Measurements from ENCODE around the gene NTRK3. TPM values are rescaled to one million over a fixed set of nuclear protein-coding genes. Genes with fewer than 3 reads are reported as not detected.

NTRK3 gene
- total RNA-seq, 1 donor from 2014 or later, result 6.4 TPM

DNA sequence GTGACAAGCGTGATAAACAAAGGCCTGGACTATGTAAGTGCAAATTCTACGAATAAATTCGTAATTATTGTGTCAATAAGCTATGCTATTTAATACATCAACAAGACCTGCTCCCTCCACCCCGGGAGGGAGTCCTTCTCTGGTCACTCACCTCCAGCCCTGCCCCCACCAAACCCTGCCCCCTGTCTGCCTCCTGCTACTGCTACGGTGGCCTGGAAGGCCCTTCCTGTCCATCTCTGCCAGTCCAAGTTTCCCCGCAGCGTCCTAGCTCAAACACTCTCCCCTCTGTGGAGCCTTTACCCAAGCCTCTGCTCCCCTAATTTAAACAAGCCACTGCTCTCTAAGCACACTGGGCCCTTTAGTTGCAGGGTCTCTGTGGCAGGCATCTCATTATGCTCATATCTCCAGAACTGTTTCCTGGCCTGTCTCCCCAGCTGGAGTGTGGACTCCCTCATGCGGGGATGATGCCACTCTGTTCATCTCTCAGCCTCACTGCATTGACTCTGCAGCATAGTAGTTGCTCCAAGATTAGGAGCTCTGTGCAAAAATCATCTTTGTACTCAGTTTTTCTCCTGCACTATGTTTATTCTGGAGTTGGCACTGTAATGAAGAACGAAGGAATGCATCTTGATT, 241.2 kb downstream of the NTRK3 start:
- no peaks in the 10 kb centered on the region for H3K9me3 Mint-ChIP-seq (ENCODE audit: unreplicated experiment)
- TF ChIP-seq, protein P1, sequence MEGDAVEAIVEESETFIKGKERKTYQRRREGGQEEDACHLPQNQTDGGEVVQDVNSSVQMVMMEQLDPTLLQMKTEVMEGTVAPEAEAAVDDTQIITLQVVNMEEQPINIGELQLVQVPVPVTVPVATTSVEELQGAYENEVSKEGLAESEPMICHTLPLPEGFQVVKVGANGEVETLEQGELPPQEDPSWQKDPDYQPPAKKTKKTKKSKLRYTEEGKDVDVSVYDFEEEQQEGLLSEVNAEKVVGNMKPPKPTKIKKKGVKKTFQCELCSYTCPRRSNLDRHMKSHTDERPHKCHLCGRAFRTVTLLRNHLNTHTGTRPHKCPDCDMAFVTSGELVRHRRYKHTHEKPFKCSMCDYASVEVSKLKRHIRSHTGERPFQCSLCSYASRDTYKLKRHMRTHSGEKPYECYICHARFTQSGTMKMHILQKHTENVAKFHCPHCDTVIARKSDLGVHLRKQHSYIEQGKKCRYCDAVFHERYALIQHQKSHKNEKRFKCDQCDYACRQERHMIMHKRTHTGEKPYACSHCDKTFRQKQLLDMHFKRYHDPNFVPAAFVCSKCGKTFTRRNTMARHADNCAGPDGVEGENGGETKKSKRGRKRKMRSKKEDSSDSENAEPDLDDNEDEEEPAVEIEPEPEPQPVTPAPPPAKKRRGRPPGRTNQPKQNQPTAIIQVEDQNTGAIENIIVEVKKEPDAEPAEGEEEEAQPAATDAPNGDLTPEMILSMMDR (IDR thresholded peaks at IDR 0.05; ENCODE audit: unreplicated experiment), result no peak
- peaks cover 2% of the 10 kb centered on the region for H3K27me3 Mint-ChIP-seq (ENCODE audit: unreplicated experiment)
- no peak overlapping the region for H3K4me3 Mint-ChIP-seq (ENCODE audit: unreplicated experiment)
- no peak for DNase-seq (ENCODE audit: low spot score)
- H3K36me3 Mint-ChIP-seq (ENCODE audit: low read depth, unreplicated experiment), result no peaks in the 10 kb centered on the region
- peaks cover 7% of the 10 kb centered on the region for H3K4me1 Mint-ChIP-seq (ENCODE audit: unreplicated experiment)
- H3K27ac Mint-ChIP-seq (ENCODE audit: unreplicated experiment), result no peak overlapping the region

GRCh38 chr15:88014454-88015160, 241.9 kb downstream of the NTRK3 start:
- Mint-ChIP-seq H3K4me3 (ENCODE audit: unreplicated experiment) (no peak overlapping the region), H3K27ac (ENCODE audit: unreplicated experiment) (no peak overlapping the region), H3K4me1 (ENCODE audit: unreplicated experiment) (peaks cover 7% of the 10 kb centered on the region), H3K9me3 (ENCODE audit: unreplicated experiment) (no peaks in the 10 kb centered on the region), H3K27me3 (ENCODE audit: unreplicated experiment) (peaks cover 2% of the 10 kb centered on the region), H3K36me3 (ENCODE audit: low read depth, unreplicated experiment) (no peaks in the 10 kb centered on the region)
- no peak for DNase-seq (ENCODE audit: low spot score)
- TF ChIP-seq, protein P1 (IDR thresholded peaks at IDR 0.05; ENCODE audit: unreplicated experiment), result no peak

DNA sequence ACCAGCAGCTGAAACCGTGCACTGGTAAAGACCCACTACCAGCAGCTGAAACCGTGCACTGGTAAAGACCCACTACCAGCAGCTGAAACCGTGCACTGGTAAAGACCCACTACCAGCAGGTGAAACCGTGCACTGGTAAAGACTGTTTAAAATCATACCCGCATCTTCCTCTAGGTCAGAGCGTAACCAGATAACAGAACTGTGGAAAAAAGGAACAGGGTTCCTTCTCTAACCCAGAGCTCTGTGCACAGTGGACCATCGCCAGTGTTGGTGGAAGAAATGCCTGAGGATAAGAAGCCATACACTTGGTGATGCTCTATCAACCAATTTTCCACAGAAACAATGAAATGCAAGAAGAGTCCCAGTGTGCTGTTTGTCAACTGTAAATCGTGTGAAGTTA, 243.4 kb downstream of the NTRK3 start:
- no peak for DNase-seq (ENCODE audit: low spot score)
- H3K4me1 Mint-ChIP-seq (ENCODE audit: unreplicated experiment), result peaks cover 7% of the 10 kb centered on the region
- no peak overlapping the region for H3K4me3 Mint-ChIP-seq (ENCODE audit: unreplicated experiment)
- no peaks in the 10 kb centered on the region for H3K36me3 Mint-ChIP-seq (ENCODE audit: low read depth, unreplicated experiment)
- TF ChIP-seq, protein P1 (IDR thresholded peaks at IDR 0.05; ENCODE audit: unreplicated experiment), result no peak
- no peaks in the 10 kb centered on the region for H3K9me3 Mint-ChIP-seq (ENCODE audit: unreplicated experiment)
- H3K27ac Mint-ChIP-seq (ENCODE audit: unreplicated experiment), result no peak overlapping the region
- peaks cover 2% of the 10 kb centered on the region for H3K27me3 Mint-ChIP-seq (ENCODE audit: unreplicated experiment)

- no peak for DNase-seq (ENCODE audit: low spot score)
- no peaks in the 10 kb centered on the region for H3K36me3 Mint-ChIP-seq (ENCODE audit: low read depth, unreplicated experiment)
- H3K4me1 Mint-ChIP-seq (ENCODE audit: unreplicated experiment), result peaks cover 7% of the 10 kb centered on the region
- peaks cover 2% of the 10 kb centered on the region for H3K27me3 Mint-ChIP-seq (ENCODE audit: unreplicated experiment)
- no peak overlapping the region for H3K27ac Mint-ChIP-seq (ENCODE audit: unreplicated experiment)
- H3K9me3 Mint-ChIP-seq (ENCODE audit: unreplicated experiment), result no peaks in the 10 kb centered on the region
- TF ChIP-seq, protein P1 (IDR thresholded peaks at IDR 0.05; ENCODE audit: unreplicated experiment), result no peak
- no peak overlapping the region for H3K4me3 Mint-ChIP-seq (ENCODE audit: unreplicated experiment)
Observed at GRCh38 chr15:88012688-88013087, 243.9 kb downstream of the NTRK3 start.

DNA sequence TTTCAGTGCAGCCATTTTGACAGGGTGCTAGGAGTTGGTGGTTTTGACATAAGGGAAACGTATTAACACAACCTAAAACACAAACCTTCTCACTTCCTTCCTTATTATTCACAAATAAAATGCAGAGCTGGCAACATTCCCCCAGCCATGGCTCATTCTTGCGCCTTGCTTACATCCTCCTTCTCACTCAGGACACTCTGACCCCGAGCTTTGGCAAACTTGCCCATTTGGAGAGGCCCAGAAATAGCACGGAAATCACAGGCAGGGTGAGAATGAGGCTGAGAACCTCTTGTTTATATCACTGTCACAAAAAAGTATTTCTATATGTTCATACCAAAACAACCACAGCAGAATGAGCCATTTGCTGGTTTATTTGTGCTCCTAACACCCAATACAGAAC, 244.3 kb downstream of the NTRK3 start:
- no peaks in the 10 kb centered on the region for H3K36me3 Mint-ChIP-seq (ENCODE audit: low read depth, unreplicated experiment)
- no peak overlapping the region for H3K27ac Mint-ChIP-seq (ENCODE audit: unreplicated experiment)
- peaks cover 7% of the 10 kb centered on the region for H3K4me1 Mint-ChIP-seq (ENCODE audit: unreplicated experiment)
- H3K4me3 Mint-ChIP-seq (ENCODE audit: unreplicated experiment), result no peak overlapping the region
- TF ChIP-seq, protein P1 (IDR thresholded peaks at IDR 0.05; ENCODE audit: unreplicated experiment), result no peak
- no peak for DNase-seq (ENCODE audit: low spot score)
- H3K27me3 Mint-ChIP-seq (ENCODE audit: unreplicated experiment), result peaks cover 2% of the 10 kb centered on the region
- no peaks in the 10 kb centered on the region for H3K9me3 Mint-ChIP-seq (ENCODE audit: unreplicated experiment)

Measured in endothelial cell (in vitro differentiated cells).